ENCODE measurements around the gene TTC9.

GRCh38 chr14:70618314-70618713 is 23.4 kb upstream of the TTC9 start:
- TF ChIP-seq ZNF70 (CRISPR knock-in tag; IDR thresholded peaks at IDR 0.05) (no peak), ZNF8 (CRISPR knock-in tag; IDR thresholded peaks at IDR 0.05) (no peak), PATZ1 (CRISPR knock-in tag; IDR thresholded peaks at IDR 0.05; ENCODE audit: borderline replicate concordance) (no peak), OSR1 (CRISPR knock-in tag; IDR thresholded peaks at IDR 0.05) (no peak), ARNTL (CRISPR knock-in tag; IDR thresholded peaks at IDR 0.05; ENCODE audit: borderline replicate concordance, low read depth) (no peak), RARB (CRISPR knock-in tag; IDR thresholded peaks at IDR 0.05) (no peak), ZNF565 (CRISPR knock-in tag; conservative IDR thresholded peaks at IDR 0.05; ENCODE audit: low read depth) (no peak), ZC3H10 (CRISPR knock-in tag; IDR thresholded peaks at IDR 0.05) (no peak), BACH2 (CRISPR knock-in tag; IDR thresholded peaks at IDR 0.05; ENCODE audit: borderline replicate concordance) (no peak)
